HG03457 (cell line): Measurements from ENCODE around the gene CNTNAP2.

ENCODE experiments used
- ATAC-seq: cut with Tn5 transposase; IDR thresholded peaks from one replicate; pipeline ENCODE4 v1.9.1; 2021; ENCODE audit warnings: moderate number of reproducible peaks; ENCODE audit not compliant: unreplicated experiment

Gene CNTNAP2

GRCh38 chr7:146736446-146737190 is 620.0 kb downstream of the CNTNAP2 start:
- ATAC-seq: no peak

- no peak for ATAC-seq
Observed at GRCh38 chr7:146740039-146740438, 623.4 kb downstream of the CNTNAP2 start.

GRCh38 chr7:146741911-146742310 is 625.3 kb downstream of the CNTNAP2 start:
- no peak for ATAC-seq

- no peak for ATAC-seq
Observed at GRCh38 chr7:146754385-146754784, 637.8 kb downstream of the CNTNAP2 start.

- ATAC-seq: no peak
Observed at GRCh38 chr7:146755585-146755984, 639.0 kb downstream of the CNTNAP2 start.

GRCh38 chr7:146764458-146764857 is 647.9 kb downstream of the CNTNAP2 start:
- no peak for ATAC-seq

GRCh38 chr7:146768957-146769356 is 652.4 kb downstream of the CNTNAP2 start:
- ATAC-seq: no peak

GRCh38 chr7:146772601-146773000 is 656.0 kb downstream of the CNTNAP2 start:
- ATAC-seq: no peak

- ATAC-seq: no peak
Observed at GRCh38 chr7:146773506-146773905, 656.9 kb downstream of the CNTNAP2 start.

GRCh38 chr7:146781352-146782116 is 664.9 kb downstream of the CNTNAP2 start:
- no peak for ATAC-seq

- ATAC-seq: no peak
Observed at GRCh38 chr7:146787266-146787665, 670.7 kb downstream of the CNTNAP2 start.

GRCh38 chr7:146788008-146788407 is 671.4 kb downstream of the CNTNAP2 start:
- ATAC-seq: no peak

- ATAC-seq: no peak
Observed at GRCh38 chr7:146791344-146792285, 675.0 kb downstream of the CNTNAP2 start.

GRCh38 chr7:146804620-146805019 is 688.0 kb downstream of the CNTNAP2 start:
- no peak for ATAC-seq

GRCh38 chr7:146805082-146805481 is 688.5 kb downstream of the CNTNAP2 start:
- ATAC-seq: no peak

GRCh38 chr7:146826329-146826728 is 709.7 kb downstream of the CNTNAP2 start:
- ATAC-seq: no peak

- ATAC-seq: no peak
Observed at GRCh38 chr7:146830686-146831085, 714.1 kb downstream of the CNTNAP2 start.

GRCh38 chr7:146831875-146832274 is 715.3 kb downstream of the CNTNAP2 start:
- no peak for ATAC-seq

- ATAC-seq: no peak
Observed at GRCh38 chr7:146844405-146844804, 727.8 kb downstream of the CNTNAP2 start.

GRCh38 chr7:146858690-146859089 is 742.1 kb downstream of the CNTNAP2 start:
- ATAC-seq: no peak

- ATAC-seq: no peak
Observed at GRCh38 chr7:146861701-146862100, 745.1 kb downstream of the CNTNAP2 start.
